ENCODE data around the gene CASP8. TPM values are rescaled to one million over a fixed set of nuclear protein-coding genes. Genes with fewer than 3 reads are reported as not detected.

Gene CASP8
- total RNA-seq, 4 donors from 2014 or later: 12.4 to 71.7 (median 15.6) TPM

DNA sequence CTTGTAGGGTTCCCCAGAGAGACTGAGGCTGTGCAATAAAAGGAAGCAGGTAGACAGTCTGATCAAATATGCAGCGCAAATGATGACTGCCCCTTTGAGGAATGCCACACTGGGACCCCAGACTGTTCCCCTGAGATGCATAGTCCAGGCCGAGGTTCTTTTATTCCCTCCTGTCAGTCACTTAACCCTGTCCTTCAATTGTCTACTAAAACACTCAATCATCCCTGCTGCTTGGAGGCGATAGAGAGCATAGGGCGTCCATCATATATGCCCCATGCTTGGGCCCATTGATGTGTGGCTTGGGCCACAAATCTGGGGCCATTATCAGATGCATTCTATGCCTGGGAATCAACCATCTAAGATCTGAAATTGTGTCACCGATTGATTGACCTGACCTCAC lies 15.5 kb upstream of the CASP8 start:
- no peak for DNase-seq (ENCODE audit: low spot score in 2 of 2)
- no peaks in the 10 kb centered on the region for H3K36me3 ChIP-seq
- peaks cover 0 to 5% (median 2%) of the 10 kb centered on the region in 4 donors for H3K4me1 ChIP-seq
- H3K27ac ChIP-seq: no peak overlapping the region
- no peak overlapping the region for H3K4me3 ChIP-seq
- whole genome bisulfite sequencing, 2 donors: 87 to 93% methylated on average over 5 of the region's 5 CpGs
- H3K27me3 ChIP-seq: no peaks in the 10 kb centered on the region
- no peak for TF ChIP-seq CTCF (IDR thresholded peaks at IDR 0.05)
- no peak for TF ChIP-seq EP300 (IDR thresholded peaks at IDR 0.05)
- no peak for TF ChIP-seq POLR2A (IDR thresholded peaks at IDR 0.05)
- H3K9me3 ChIP-seq: no peaks in the 10 kb centered on the region

- TF ChIP-seq CTCF (IDR thresholded peaks at IDR 0.05): no peak
- no peak for TF ChIP-seq POLR2A (IDR thresholded peaks at IDR 0.05)
- peak in 1 of 2 donors; percentile 24 for TF ChIP-seq EP300 (IDR thresholded peaks at IDR 0.05)
- 54 to 65% methylated on average over 4 of the region's 4 CpGs for WGBS, 2 donors
Observed at GRCh38 chr2:201246280-201246679, 14.1 kb upstream of the CASP8 start.

DNA sequence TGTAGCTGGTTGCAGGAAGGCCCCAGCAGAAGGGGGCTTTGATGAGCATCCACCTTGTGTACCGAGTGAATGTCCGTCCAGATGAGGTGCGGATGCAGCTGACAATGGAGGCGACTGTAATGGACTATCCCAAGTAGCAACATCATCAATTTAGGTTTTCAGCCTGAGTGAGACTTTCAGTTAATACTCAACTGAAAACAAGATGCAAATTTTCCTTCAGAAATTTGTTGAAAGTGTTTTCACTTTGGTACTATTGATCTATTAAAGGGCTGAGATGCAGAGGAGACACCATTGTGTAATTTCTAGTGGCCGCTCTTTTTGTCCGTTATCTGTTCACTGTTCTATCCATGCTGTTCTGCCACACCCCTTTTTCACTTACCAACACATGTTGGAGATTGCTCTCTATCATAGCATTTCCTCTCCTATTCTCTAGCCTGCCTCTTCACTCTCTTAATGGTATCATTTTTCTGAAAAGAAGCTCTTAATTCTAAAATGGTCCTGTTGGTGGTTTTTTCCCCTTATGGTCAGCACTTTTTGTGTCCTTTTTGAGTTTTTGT lies 12.0 kb upstream of the CASP8 start:
- no peak overlapping the region for H3K27ac ChIP-seq
- WGBS, 2 donors: 91 to 95% methylated on average over 6 of the region's 6 CpGs

More at GRCh38 chr2:201246280-201246679, 14.1 kb upstream of the CASP8 start:
- no peaks in the 10 kb centered on the region for H3K36me3 ChIP-seq
- DNase-seq (ENCODE audit: low spot score in 2 of 2): no peak
- H3K27ac ChIP-seq: no peak overlapping the region
- H3K9me3 ChIP-seq: no peaks in the 10 kb centered on the region
- no peak overlapping the region for H3K4me3 ChIP-seq
- no peaks in the 10 kb centered on the region for H3K27me3 ChIP-seq
- no peaks in the 10 kb centered on the region for H3K4me1 ChIP-seq

GRCh38 chr2:201249889-201250288 lies 10.4 kb upstream of the CASP8 start:
- DNase-seq (ENCODE audit: low spot score in 2 of 2): no peak
- TF ChIP-seq CTCF (IDR thresholded peaks at IDR 0.05) (no peak), POLR2A (IDR thresholded peaks at IDR 0.05) (no peak), EP300 (IDR thresholded peaks at IDR 0.05) (no peak)
- H3K4me1 ChIP-seq: peaks cover 0 to 5% (median 2%) of the 10 kb centered on the region in 4 donors
- no peak overlapping the region for H3K27ac ChIP-seq
- no peaks in the 10 kb centered on the region for H3K27me3 ChIP-seq
- H3K4me3 ChIP-seq: no peak overlapping the region
- 82 to 86% methylated on average over 2 of the region's 2 CpGs for WGBS, 2 donors
- no peaks in the 10 kb centered on the region for H3K9me3 ChIP-seq
- no peaks in the 10 kb centered on the region for H3K36me3 ChIP-seq

More for the DNA sequence above, 12.0 kb upstream of the CASP8 start:
- H3K4me3 ChIP-seq: no peak overlapping the region
- DNase-seq (ENCODE audit: low spot score in 2 of 2): no peak
- H3K27me3 ChIP-seq: no peaks in the 10 kb centered on the region
- H3K9me3 ChIP-seq: no peaks in the 10 kb centered on the region
- no peaks in the 10 kb centered on the region for H3K36me3 ChIP-seq
- peaks cover 0 to 1% (median 0%) of the 10 kb centered on the region in 4 donors for H3K4me1 ChIP-seq
- TF ChIP-seq EP300 (IDR thresholded peaks at IDR 0.05) (no peak), CTCF (IDR thresholded peaks at IDR 0.05) (no peak), POLR2A (IDR thresholded peaks at IDR 0.05) (no peak)

- DNase-seq (ENCODE audit: low spot score in 2 of 2): no peak
- peaks cover 0 to 5% (median 2%) of the 10 kb centered on the region in 4 donors for H3K4me1 ChIP-seq
- H3K27ac ChIP-seq: no peak overlapping the region
- no peaks in the 10 kb centered on the region for H3K9me3 ChIP-seq
- TF ChIP-seq POLR2A (IDR thresholded peaks at IDR 0.05): no peak
- TF ChIP-seq CTCF (IDR thresholded peaks at IDR 0.05): no peak
- TF ChIP-seq EP300 (IDR thresholded peaks at IDR 0.05): no peak
- no peak overlapping the region for H3K4me3 ChIP-seq
- 91 to 94% methylated on average over 4 of the region's 4 CpGs for WGBS, 2 donors
- no peaks in the 10 kb centered on the region for H3K36me3 ChIP-seq
- H3K27me3 ChIP-seq: no peaks in the 10 kb centered on the region
Observed at GRCh38 chr2:201250741-201251140, 9.6 kb upstream of the CASP8 start.
